ENCODE results near the gene AMBRA1.
"Not testable (repeated sequence)": the region's sequence is repeated elsewhere in the genome, so short reads cannot be mapped to it uniquely, and the experiment has no call there.

Gene AMBRA1

GRCh38 chr11:46526216-46527215 lies 67.3 kb downstream of the AMBRA1 start:
- no peaks in the 10 kb centered on the region for H3K36me3 ChIP-seq (ENCODE audit: control insufficient read depth in 5 of 5, insufficient read depth in 5 of 5, low read length in 5 of 5)
- no peaks in the 10 kb centered on the region for H3K9me3 ChIP-seq (ENCODE audit: control insufficient read depth in 5 of 5, low read length in 5 of 5)
- H3K4me3 ChIP-seq (ENCODE audit: low read depth in 1 of 5, low read length in 5 of 5): no peak overlapping the region
- no peak overlapping the region for H3K27ac ChIP-seq (ENCODE audit: low read depth, low read length)
- no peaks in the 10 kb centered on the region for H3K27me3 ChIP-seq (ENCODE audit: control insufficient read depth in 5 of 5, insufficient read depth in 4 of 5, low read length in 5 of 5)
- no peak overlapping the region for H3K9ac ChIP-seq (ENCODE audit: low read length in 5 of 5)
- H3K4me1 ChIP-seq (ENCODE audit: control insufficient read depth in 5 of 5, insufficient read depth in 5 of 5, low read length in 5 of 5): peaks cover 6 to 39% (median 30%) of the 10 kb centered on the region in 5 donors

- peaks cover 6 to 36% (median 34%) of the 10 kb centered on the region in 5 donors for H3K4me1 ChIP-seq (ENCODE audit: control insufficient read depth in 5 of 5, insufficient read depth in 5 of 5, low read length in 5 of 5)
- peak overlapping the region in 1 of 5 donors; percentile 21 for H3K9ac ChIP-seq (ENCODE audit: low read length in 5 of 5)
- H3K27me3 ChIP-seq (ENCODE audit: control insufficient read depth in 5 of 5, insufficient read depth in 4 of 5, low read length in 5 of 5): no peaks in the 10 kb centered on the region
- no peak overlapping the region for H3K4me3 ChIP-seq (ENCODE audit: low read depth in 1 of 5, low read length in 5 of 5)
- H3K36me3 ChIP-seq (ENCODE audit: control insufficient read depth in 5 of 5, insufficient read depth in 5 of 5, low read length in 5 of 5): no peaks in the 10 kb centered on the region
- H3K9me3 ChIP-seq (ENCODE audit: control insufficient read depth in 5 of 5, low read length in 5 of 5): no peaks in the 10 kb centered on the region
- H3K27ac ChIP-seq (ENCODE audit: low read depth, low read length): no peak overlapping the region
Measured at GRCh38 chr11:46524201-46524770, 69.5 kb downstream of the AMBRA1 start.

- H3K4me1 ChIP-seq (ENCODE audit: control insufficient read depth in 5 of 5, insufficient read depth in 5 of 5, low read length in 5 of 5): peaks cover 6 to 30% (median 28%) of the 10 kb centered on the region in 5 donors
- peak overlapping the region in 1 of 5 donors; percentile 17 for H3K4me3 ChIP-seq (ENCODE audit: low read depth in 1 of 5, low read length in 5 of 5)
- no peaks in the 10 kb centered on the region for H3K9me3 ChIP-seq (ENCODE audit: control insufficient read depth in 5 of 5, low read length in 5 of 5)
- H3K27ac ChIP-seq (ENCODE audit: low read depth, low read length): peak overlapping the region; percentile 37
- no peaks in the 10 kb centered on the region for H3K36me3 ChIP-seq (ENCODE audit: control insufficient read depth in 5 of 5, insufficient read depth in 5 of 5, low read length in 5 of 5)
- H3K27me3 ChIP-seq (ENCODE audit: control insufficient read depth in 5 of 5, insufficient read depth in 4 of 5, low read length in 5 of 5): no peaks in the 10 kb centered on the region
- no peak overlapping the region for H3K9ac ChIP-seq (ENCODE audit: low read length in 5 of 5)
Measured at GRCh38 chr11:46523290-46523689, 70.5 kb downstream of the AMBRA1 start.

GRCh38 chr11:46522682-46523281 lies 71.0 kb downstream of the AMBRA1 start:
- Histone ChIP-seq H3K9me3 (ENCODE audit: control insufficient read depth in 5 of 5, low read length in 5 of 5) (no peaks in the 10 kb centered on the region), H3K27me3 (ENCODE audit: control insufficient read depth in 5 of 5, insufficient read depth in 4 of 5, low read length in 5 of 5) (no peaks in the 10 kb centered on the region), H3K36me3 (ENCODE audit: control insufficient read depth in 5 of 5, insufficient read depth in 5 of 5, low read length in 5 of 5) (no peaks in the 10 kb centered on the region), H3K4me3 (ENCODE audit: low read depth in 1 of 5, low read length in 5 of 5) (peak overlapping the region in 1 of 5 donors; percentile 17), H3K4me1 (ENCODE audit: control insufficient read depth in 5 of 5, insufficient read depth in 5 of 5, low read length in 5 of 5) (peaks cover 6 to 30% (median 28%) of the 10 kb centered on the region in 5 donors), H3K9ac (ENCODE audit: low read length in 5 of 5) (no peak overlapping the region), H3K27ac (ENCODE audit: low read depth, low read length) (peak overlapping the region; percentile 37)

- Histone ChIP-seq H3K4me3 (ENCODE audit: low read depth in 1 of 5, low read length in 5 of 5) (no peak overlapping the region), H3K27ac (ENCODE audit: low read depth, low read length) (peak overlapping the region; percentile 37), H3K9me3 (ENCODE audit: control insufficient read depth in 5 of 5, low read length in 5 of 5) (no peaks in the 10 kb centered on the region), H3K4me1 (ENCODE audit: control insufficient read depth in 5 of 5, insufficient read depth in 5 of 5, low read length in 5 of 5) (peaks cover 6 to 30% (median 28%) of the 10 kb centered on the region in 5 donors), H3K36me3 (ENCODE audit: control insufficient read depth in 5 of 5, insufficient read depth in 5 of 5, low read length in 5 of 5) (no peaks in the 10 kb centered on the region), H3K27me3 (ENCODE audit: control insufficient read depth in 5 of 5, insufficient read depth in 4 of 5, low read length in 5 of 5) (no peaks in the 10 kb centered on the region), H3K9ac (ENCODE audit: low read length in 5 of 5) (peak overlapping the region in 1 of 5 donors; percentile 17)
Measured at GRCh38 chr11:46521961-46522681, 71.7 kb downstream of the AMBRA1 start.

- Histone ChIP-seq H3K36me3 (ENCODE audit: control insufficient read depth in 5 of 5, insufficient read depth in 5 of 5, low read length in 5 of 5) (no peaks in the 10 kb centered on the region), H3K9ac (ENCODE audit: low read length in 5 of 5) (peak overlapping the region in 1 of 5 donors; percentile 17), H3K27me3 (ENCODE audit: control insufficient read depth in 5 of 5, insufficient read depth in 4 of 5, low read length in 5 of 5) (no peaks in the 10 kb centered on the region), H3K4me1 (ENCODE audit: control insufficient read depth in 5 of 5, insufficient read depth in 5 of 5, low read length in 5 of 5) (peaks cover 6 to 30% (median 28%) of the 10 kb centered on the region in 5 donors), H3K4me3 (ENCODE audit: low read depth in 1 of 5, low read length in 5 of 5) (no peak overlapping the region), H3K9me3 (ENCODE audit: control insufficient read depth in 5 of 5, low read length in 5 of 5) (no peaks in the 10 kb centered on the region), H3K27ac (ENCODE audit: low read depth, low read length) (no peak overlapping the region)
Measured at GRCh38 chr11:46520971-46521745, 72.7 kb downstream of the AMBRA1 start.

- Histone ChIP-seq H3K36me3 (ENCODE audit: control insufficient read depth in 5 of 5, insufficient read depth in 5 of 5, low read length in 5 of 5) (no peaks in the 10 kb centered on the region), H3K4me3 (ENCODE audit: low read depth in 1 of 5, low read length in 5 of 5) (no peak overlapping the region), H3K9ac (ENCODE audit: low read length in 5 of 5) (no peak overlapping the region), H3K9me3 (ENCODE audit: control insufficient read depth in 5 of 5, low read length in 5 of 5) (no peaks in the 10 kb centered on the region), H3K27ac (ENCODE audit: low read depth, low read length) (no peak overlapping the region), H3K27me3 (ENCODE audit: control insufficient read depth in 5 of 5, insufficient read depth in 4 of 5, low read length in 5 of 5) (no peaks in the 10 kb centered on the region), H3K4me1 (ENCODE audit: control insufficient read depth in 5 of 5, insufficient read depth in 5 of 5, low read length in 5 of 5) (peaks cover 6 to 30% (median 28%) of the 10 kb centered on the region in 5 donors)
Measured at GRCh38 chr11:46519351-46519750, 74.5 kb downstream of the AMBRA1 start.

- not testable (repeated sequence) for H3K27ac ChIP-seq (ENCODE audit: low read depth, low read length); H3K9me3 ChIP-seq (ENCODE audit: control insufficient read depth in 5 of 5, low read length in 5 of 5); H3K36me3 ChIP-seq (ENCODE audit: control insufficient read depth in 5 of 5, insufficient read depth in 5 of 5, low read length in 5 of 5); H3K4me3 ChIP-seq (ENCODE audit: low read depth in 1 of 5, low read length in 5 of 5); H3K9ac ChIP-seq (ENCODE audit: low read length in 5 of 5); H3K27me3 ChIP-seq (ENCODE audit: control insufficient read depth in 5 of 5, insufficient read depth in 4 of 5, low read length in 5 of 5)
- H3K4me1 ChIP-seq (ENCODE audit: control insufficient read depth in 5 of 5, insufficient read depth in 5 of 5, low read length in 5 of 5): peaks cover 6 to 32% (median 30%) of the 10 kb centered on the region in 5 donors
Measured at GRCh38 chr11:46518928-46519327, 74.9 kb downstream of the AMBRA1 start.

GRCh38 chr11:46514370-46514769 lies 79.5 kb downstream of the AMBRA1 start:
- no peaks in the 10 kb centered on the region for H3K27me3 ChIP-seq (ENCODE audit: control insufficient read depth in 5 of 5, insufficient read depth in 4 of 5, low read length in 5 of 5)
- peaks cover 0 to 10% (median 6%) of the 10 kb centered on the region in 5 donors for H3K4me1 ChIP-seq (ENCODE audit: control insufficient read depth in 5 of 5, insufficient read depth in 5 of 5, low read length in 5 of 5)
- no peak overlapping the region for H3K9ac ChIP-seq (ENCODE audit: low read length in 5 of 5)
- peaks cover 0 to 7% (median 3%) of the 10 kb centered on the region in 5 donors for H3K36me3 ChIP-seq (ENCODE audit: control insufficient read depth in 5 of 5, insufficient read depth in 5 of 5, low read length in 5 of 5)
- no peak overlapping the region for H3K27ac ChIP-seq (ENCODE audit: low read depth, low read length)
- no peaks in the 10 kb centered on the region for H3K9me3 ChIP-seq (ENCODE audit: control insufficient read depth in 5 of 5, low read length in 5 of 5)
- H3K4me3 ChIP-seq (ENCODE audit: low read depth in 1 of 5, low read length in 5 of 5): no peak overlapping the region

All from subcutaneous abdominal adipose tissue (tissue), 5 donors.